ENCODE results near the gene POLG2. TPM values are rescaled to one million over a fixed set of nuclear protein-coding genes. Genes with fewer than 3 reads are reported as not detected.

POLG2 gene
- total RNA-seq, 4 donors from 2014 or later, result 5.9 to 17.1 (median 10.3) TPM

DNA sequence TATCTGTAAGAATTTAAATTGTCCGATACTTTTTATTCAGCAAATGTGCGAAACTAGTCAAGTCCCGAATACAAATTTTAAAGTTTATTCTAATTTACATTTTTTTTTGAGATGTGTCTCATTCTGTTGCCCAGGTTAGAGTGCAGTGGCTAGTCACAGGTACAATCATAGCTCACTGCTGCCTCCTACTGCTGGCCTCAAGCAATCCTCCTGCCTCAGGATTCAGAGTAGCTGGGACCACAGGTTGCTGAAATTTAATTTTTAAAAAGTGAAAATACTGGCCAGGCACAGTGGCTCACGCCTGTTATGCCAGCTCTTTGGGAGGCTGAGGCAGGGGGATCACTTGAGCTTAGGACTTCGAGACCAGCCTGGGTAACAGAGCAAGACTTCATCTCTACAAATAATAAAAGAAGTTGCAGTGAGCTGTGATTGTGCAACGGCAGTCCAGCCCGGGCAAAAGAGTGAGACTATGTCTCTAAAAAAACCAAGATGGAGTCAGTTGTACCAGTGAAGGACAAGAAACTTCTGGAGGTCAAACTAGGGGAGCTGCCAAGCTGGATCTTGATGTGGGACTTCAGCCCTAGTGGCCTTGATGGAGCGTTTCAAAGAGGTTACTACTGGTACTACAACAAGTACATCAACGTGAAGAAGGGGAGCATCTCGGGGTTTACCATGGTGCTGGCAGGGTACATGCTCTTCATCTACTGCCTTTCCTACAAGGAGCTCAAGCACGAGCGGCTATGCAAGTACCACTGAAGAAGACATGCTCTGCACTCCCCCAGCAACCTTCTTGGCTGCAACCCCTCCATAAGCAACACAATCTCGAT is 5.6 kb downstream of the POLG2 start:
- H3K36me3 ChIP-seq, result peaks cover 0 to 67% (median 0%) of the 10 kb centered on the region in 3 donors
- H3K9me3 ChIP-seq, result no peaks in the 10 kb centered on the region

DNA sequence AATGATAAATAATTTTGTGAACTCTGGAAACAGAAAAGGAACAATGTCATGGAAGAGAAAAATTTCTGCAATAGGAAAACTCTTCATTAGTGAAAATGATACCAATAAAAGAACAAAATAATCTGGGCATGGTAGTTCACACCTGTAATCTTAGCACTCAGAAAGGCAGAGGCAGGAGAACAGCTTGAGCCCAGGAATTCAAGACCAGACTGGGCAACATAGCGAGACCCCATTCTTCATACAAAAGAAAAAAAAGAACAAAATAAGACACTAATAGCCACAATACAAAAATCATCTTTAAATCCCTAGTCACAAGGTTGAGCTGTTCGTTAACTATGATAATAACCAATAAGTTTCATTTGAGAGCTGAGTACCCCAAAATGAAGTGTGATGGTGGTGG is 8.6 kb downstream of the POLG2 start:
- Histone ChIP-seq H3K27me3 (no peaks in the 10 kb centered on the region), H3K4me3 (no peak overlapping the region), H3K36me3 (peaks cover 0 to 92% (median 0%) of the 10 kb centered on the region in 3 donors), H3K4me1 (peaks cover 0 to 4% (median 0%) of the 10 kb centered on the region in 4 donors), H3K9me3 (no peaks in the 10 kb centered on the region), H3K27ac (no peak overlapping the region)
- WGBS, 2 donors, result 90 to 92% methylated on average over 2 of the region's 2 CpGs
- TF ChIP-seq, protein P1, sequence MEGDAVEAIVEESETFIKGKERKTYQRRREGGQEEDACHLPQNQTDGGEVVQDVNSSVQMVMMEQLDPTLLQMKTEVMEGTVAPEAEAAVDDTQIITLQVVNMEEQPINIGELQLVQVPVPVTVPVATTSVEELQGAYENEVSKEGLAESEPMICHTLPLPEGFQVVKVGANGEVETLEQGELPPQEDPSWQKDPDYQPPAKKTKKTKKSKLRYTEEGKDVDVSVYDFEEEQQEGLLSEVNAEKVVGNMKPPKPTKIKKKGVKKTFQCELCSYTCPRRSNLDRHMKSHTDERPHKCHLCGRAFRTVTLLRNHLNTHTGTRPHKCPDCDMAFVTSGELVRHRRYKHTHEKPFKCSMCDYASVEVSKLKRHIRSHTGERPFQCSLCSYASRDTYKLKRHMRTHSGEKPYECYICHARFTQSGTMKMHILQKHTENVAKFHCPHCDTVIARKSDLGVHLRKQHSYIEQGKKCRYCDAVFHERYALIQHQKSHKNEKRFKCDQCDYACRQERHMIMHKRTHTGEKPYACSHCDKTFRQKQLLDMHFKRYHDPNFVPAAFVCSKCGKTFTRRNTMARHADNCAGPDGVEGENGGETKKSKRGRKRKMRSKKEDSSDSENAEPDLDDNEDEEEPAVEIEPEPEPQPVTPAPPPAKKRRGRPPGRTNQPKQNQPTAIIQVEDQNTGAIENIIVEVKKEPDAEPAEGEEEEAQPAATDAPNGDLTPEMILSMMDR (IDR thresholded peaks at IDR 0.05), result no peak
- no peak for TF ChIP-seq POLR2A (IDR thresholded peaks at IDR 0.05)
- no peak for TF ChIP-seq EP300 (IDR thresholded peaks at IDR 0.05)
- DNase-seq (ENCODE audit: low spot score in 2 of 2), result no peak

More for the DNA sequence above, 5.6 kb downstream of the POLG2 start:
- WGBS, 2 donors, result 89 to 91% methylated on average over 13 of the region's 13 CpGs
- peaks cover 0 to 33% (median 16%) of the 10 kb centered on the region in 4 donors for H3K4me1 ChIP-seq
- TF ChIP-seq, protein P1 (IDR thresholded peaks at IDR 0.05), result peak in 4 of 5 experiments; percentile 16 to 36 (median 28)
- TF ChIP-seq POLR2A (IDR thresholded peaks at IDR 0.05), result no peak
- H3K4me3 ChIP-seq, result no peak overlapping the region
- H3K27ac ChIP-seq, result no peak overlapping the region
- DNase-seq (ENCODE audit: low spot score in 2 of 2), result no peak
- no peaks in the 10 kb centered on the region for H3K27me3 ChIP-seq

DNA sequence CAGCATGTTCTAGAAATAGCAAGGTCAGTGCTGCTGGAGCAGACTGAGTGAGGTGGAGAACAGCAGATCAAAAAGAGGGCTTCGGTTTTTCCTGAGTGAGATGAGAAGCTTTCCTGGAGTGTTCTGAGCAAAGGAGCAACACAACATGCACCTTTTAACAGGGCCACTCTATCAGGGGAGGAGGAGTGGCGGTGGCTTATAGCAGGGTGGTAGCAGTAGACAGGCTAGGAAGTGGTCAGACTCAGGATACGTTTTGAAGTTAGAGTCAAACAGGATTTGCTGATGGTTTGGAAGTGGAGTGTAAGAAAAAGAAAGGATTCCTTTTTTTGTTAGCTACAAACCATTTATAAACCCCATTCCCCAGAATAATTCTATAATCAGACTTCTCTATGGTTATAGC is 12.5 kb downstream of the POLG2 start:
- TF ChIP-seq EP300 (IDR thresholded peaks at IDR 0.05) (no peak), POLR2A (IDR thresholded peaks at IDR 0.05) (no peak)
- TF ChIP-seq, protein P1 (IDR thresholded peaks at IDR 0.05), result no peak
- no peak overlapping the region for H3K27ac ChIP-seq
- no peak overlapping the region for H3K4me3 ChIP-seq
- H3K36me3 ChIP-seq, result peaks cover 0 to 89% (median 0%) of the 10 kb centered on the region in 3 donors
- H3K4me1 ChIP-seq, result no peaks in the 10 kb centered on the region
- WGBS, 2 donors, result 92 to 93% methylated on average over 3 of the region's 3 CpGs
- no peaks in the 10 kb centered on the region for H3K9me3 ChIP-seq
- DNase-seq (ENCODE audit: low spot score in 2 of 2), result no peak
- H3K27me3 ChIP-seq, result no peaks in the 10 kb centered on the region

DNA sequence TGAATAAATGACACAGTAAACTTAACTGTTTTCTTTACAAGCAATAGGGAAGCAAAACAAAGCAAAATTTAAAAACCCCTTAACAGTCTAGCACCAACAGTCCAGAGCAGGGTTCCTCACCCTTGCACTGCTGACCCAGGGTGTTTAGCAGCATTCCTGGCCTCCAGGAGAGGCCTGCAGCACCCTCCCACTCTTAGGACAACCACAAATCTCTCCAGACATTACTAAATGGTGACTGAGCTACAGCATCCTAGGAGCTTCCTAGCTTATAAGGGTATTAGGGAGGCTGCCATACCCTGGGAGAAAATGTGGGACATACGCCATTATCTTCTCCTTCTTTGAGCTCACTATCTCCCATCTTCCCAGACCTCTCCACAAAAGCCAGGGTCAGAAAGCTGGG is 15.9 kb downstream of the POLG2 start:
- Histone ChIP-seq H3K36me3 (peaks cover 0 to 79% (median 0%) of the 10 kb centered on the region in 3 donors), H3K4me1 (no peaks in the 10 kb centered on the region), H3K4me3 (no peak overlapping the region), H3K27ac (no peak overlapping the region), H3K27me3 (no peaks in the 10 kb centered on the region), H3K9me3 (no peaks in the 10 kb centered on the region)
- no peak for TF ChIP-seq POLR2A (IDR thresholded peaks at IDR 0.05)
- TF ChIP-seq, protein P1 (IDR thresholded peaks at IDR 0.05), result no peak
- no peak for TF ChIP-seq EP300 (IDR thresholded peaks at IDR 0.05)
- 93 to 100% methylated on average over 1 of the region's 1 CpG for WGBS, 2 donors
- DNase-seq (ENCODE audit: low spot score in 2 of 2), result no peak

DNA sequence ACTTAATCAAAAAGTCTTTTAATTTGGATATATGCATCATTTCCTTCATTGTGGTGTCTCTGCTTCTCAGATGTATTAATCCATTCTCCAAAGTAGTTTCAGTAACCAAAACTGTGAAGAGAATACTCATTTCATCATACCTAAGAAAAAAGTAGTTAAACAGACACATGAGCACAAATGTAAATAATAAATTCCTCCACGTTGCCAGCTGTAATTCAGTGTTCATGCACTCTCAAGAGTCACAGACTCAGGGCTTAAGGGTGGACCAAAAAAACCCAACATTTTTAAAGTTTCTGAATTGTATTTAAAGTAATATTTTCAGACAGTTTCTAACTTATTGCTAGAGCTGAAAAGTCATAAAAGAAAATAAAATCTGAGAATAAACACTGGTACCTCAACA is 19.0 kb downstream of the POLG2 start:
- WGBS, 2 donors, result 12 to 20% methylated on average over 1 of the region's 1 CpG
- Histone ChIP-seq H3K27me3 (no peaks in the 10 kb centered on the region), H3K4me3 (no peak overlapping the region), H3K9me3 (no peaks in the 10 kb centered on the region), H3K27ac (no peak overlapping the region), H3K36me3 (peaks cover 0 to 48% (median 0%) of the 10 kb centered on the region in 3 donors), H3K4me1 (no peaks in the 10 kb centered on the region)
- TF ChIP-seq, protein P1 (IDR thresholded peaks at IDR 0.05), result no peak
- TF ChIP-seq EP300 (IDR thresholded peaks at IDR 0.05), result no peak
- no peak for TF ChIP-seq POLR2A (IDR thresholded peaks at IDR 0.05)
- DNase-seq (ENCODE audit: low spot score in 2 of 2), result no peak

Data from tibial nerve (tissue), 4 donors.